Measurements from ENCODE around the gene ABHD1.

DNA sequence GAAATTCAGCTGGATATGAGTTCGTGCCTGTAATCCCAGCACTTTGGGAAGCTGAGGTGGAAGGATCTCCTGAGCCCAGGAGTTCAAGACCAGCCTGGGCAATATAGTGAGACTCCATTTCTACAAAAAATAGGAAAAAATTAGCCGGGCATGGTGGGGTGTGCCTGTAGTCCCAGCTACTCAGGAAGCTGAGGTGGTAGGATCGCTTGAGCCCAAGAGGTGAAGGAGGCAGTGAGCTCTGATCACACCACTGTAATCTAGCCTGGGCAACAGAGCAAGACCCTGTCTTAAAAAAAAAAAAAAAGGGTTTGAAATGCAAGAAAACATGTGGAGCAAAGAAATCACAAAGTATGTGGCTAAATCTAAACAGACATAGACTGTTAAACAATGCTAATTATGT, 14.5 kb upstream of the ABHD1 start:
- TF ChIP-seq, protein P1, sequence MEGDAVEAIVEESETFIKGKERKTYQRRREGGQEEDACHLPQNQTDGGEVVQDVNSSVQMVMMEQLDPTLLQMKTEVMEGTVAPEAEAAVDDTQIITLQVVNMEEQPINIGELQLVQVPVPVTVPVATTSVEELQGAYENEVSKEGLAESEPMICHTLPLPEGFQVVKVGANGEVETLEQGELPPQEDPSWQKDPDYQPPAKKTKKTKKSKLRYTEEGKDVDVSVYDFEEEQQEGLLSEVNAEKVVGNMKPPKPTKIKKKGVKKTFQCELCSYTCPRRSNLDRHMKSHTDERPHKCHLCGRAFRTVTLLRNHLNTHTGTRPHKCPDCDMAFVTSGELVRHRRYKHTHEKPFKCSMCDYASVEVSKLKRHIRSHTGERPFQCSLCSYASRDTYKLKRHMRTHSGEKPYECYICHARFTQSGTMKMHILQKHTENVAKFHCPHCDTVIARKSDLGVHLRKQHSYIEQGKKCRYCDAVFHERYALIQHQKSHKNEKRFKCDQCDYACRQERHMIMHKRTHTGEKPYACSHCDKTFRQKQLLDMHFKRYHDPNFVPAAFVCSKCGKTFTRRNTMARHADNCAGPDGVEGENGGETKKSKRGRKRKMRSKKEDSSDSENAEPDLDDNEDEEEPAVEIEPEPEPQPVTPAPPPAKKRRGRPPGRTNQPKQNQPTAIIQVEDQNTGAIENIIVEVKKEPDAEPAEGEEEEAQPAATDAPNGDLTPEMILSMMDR (conservative IDR thresholded peaks at IDR 0.05), result no peak
- TF ChIP-seq ZFX (IDR thresholded peaks at IDR 0.05), result no peak
